Measurements from ENCODE around the gene CRIP3.
"Not testable (repeated sequence)": the region's sequence is repeated elsewhere in the genome, so short reads cannot be mapped to it uniquely, and the experiment has no call there.

CRIP3 gene

GRCh38 chr6:43308101-43308989 lies at the start of gene CRIP3:
Gene CRIP3, minus strand, starts transcription at chr6:43308826. Its CDS starts 34 bp downstream, at chr6:43308792.
- no peak for DNase-seq

GRCh38 chr6:43355862-43356590 lies 47.4 kb upstream of the CRIP3 start:
- no peak for DNase-seq

GRCh38 chr6:43351951-43352350 lies 43.3 kb upstream of the CRIP3 start:
- not testable (repeated sequence) for DNase-seq

GRCh38 chr6:43347444-43347843 lies 38.8 kb upstream of the CRIP3 start:
- DNase-seq: no peak

- no peak for DNase-seq
These were observed 38.4 kb upstream of the CRIP3 start for GRCh38 chr6:43347021-43347420.

- not testable (repeated sequence) for DNase-seq
These were observed 37.6 kb upstream of the CRIP3 start for GRCh38 chr6:43346243-43346642.

- no peak for DNase-seq
These were observed 30.5 kb upstream of the CRIP3 start for GRCh38 chr6:43339168-43339567.

- DNase-seq: no peak
These were observed 29.6 kb upstream of the CRIP3 start for GRCh38 chr6:43338243-43338642.

GRCh38 chr6:43336382-43336781 lies 27.8 kb upstream of the CRIP3 start:
- DNase-seq: no peak

- DNase-seq: no peak
These were observed 26.8 kb upstream of the CRIP3 start for GRCh38 chr6:43335469-43335868.

GRCh38 chr6:43334466-43335095 lies 26.0 kb upstream of the CRIP3 start:
- no peak for DNase-seq

- no peak for DNase-seq
These were observed 23.3 kb upstream of the CRIP3 start for GRCh38 chr6:43331891-43332290.

GRCh38 chr6:43331470-43331869 lies 22.8 kb upstream of the CRIP3 start:
- no peak for DNase-seq

GRCh38 chr6:43328528-43328927 lies 19.9 kb upstream of the CRIP3 start:
- no peak for DNase-seq

GRCh38 chr6:43325876-43326275 lies 17.2 kb upstream of the CRIP3 start:
- DNase-seq: no peak

GRCh38 chr6:43318011-43318410 lies 9.4 kb upstream of the CRIP3 start:
- no peak for DNase-seq

- no peak for DNase-seq
These were observed 5.2 kb upstream of the CRIP3 start for GRCh38 chr6:43313813-43314212.

GRCh38 chr6:43311666-43312065 lies 3.0 kb upstream of the CRIP3 start:
- DNase-seq: no peak

- no peak for DNase-seq
These were observed 2.0 kb upstream of the CRIP3 start for GRCh38 chr6:43310624-43311023.

GRCh38 chr6:43310134-43310533 lies 1.5 kb upstream of the CRIP3 start:
- no peak for DNase-seq

- no peak for DNase-seq
These were observed 408 bp upstream of the CRIP3 start for GRCh38 chr6:43308990-43309477.

- DNase-seq: no peak
These were observed 1.1 kb downstream of the CRIP3 start for GRCh38 chr6:43307451-43308100.

- no peak for DNase-seq
These were observed 2.5 kb downstream of the CRIP3 start for GRCh38 chr6:43306086-43306485.
